ENCODE data around the gene HSF2BP.

GRCh38 chr21:43645976-43646375, 13.3 kb downstream of the HSF2BP start:
- TF ChIP-seq POLR2A (IDR thresholded peaks at IDR 0.05) (no peak), CTCF (IDR thresholded peaks at IDR 0.05) (no peak), EP300 (IDR thresholded peaks at IDR 0.05) (no peak), POLR2AphosphoS5 (IDR thresholded peaks at IDR 0.05) (no peak)

All from suprapubic skin (tissue), 4 donors.